HG03457 (cell line): Measurements from ENCODE around the gene KCNMB1.
A peak's percentile ranks its signal among the peaks of the same experiment; 100 is the strongest.

ENCODE experiments used
- ATAC-seq: cut with Tn5 transposase; IDR thresholded peaks from one replicate; pipeline ENCODE4 v1.9.1; 2021; ENCODE audit warnings: moderate number of reproducible peaks; ENCODE audit not compliant: unreplicated experiment

Gene KCNMB1

GRCh38 chr5:170345971-170346370 is 43.2 kb downstream of the KCNMB1 start:
- no peak for ATAC-seq

- ATAC-seq: no peak
Measured at GRCh38 chr5:170343177-170343576, 46.0 kb downstream of the KCNMB1 start.

GRCh38 chr5:170342153-170342725 is 46.9 kb downstream of the KCNMB1 start:
- no peak for ATAC-seq

- no peak for ATAC-seq
Measured at GRCh38 chr5:170341545-170341944, 47.6 kb downstream of the KCNMB1 start.

GRCh38 chr5:170339780-170340167 is 49.4 kb downstream of the KCNMB1 start:
- ATAC-seq: no peak

GRCh38 chr5:170338933-170339779 is 50.0 kb downstream of the KCNMB1 start:
- peak; percentile 56 for ATAC-seq

- no peak for ATAC-seq
Measured at GRCh38 chr5:170338291-170338690, 50.9 kb downstream of the KCNMB1 start.

GRCh38 chr5:170337045-170337733 is 52.0 kb downstream of the KCNMB1 start:
- ATAC-seq: no peak

- no peak for ATAC-seq
Measured at GRCh38 chr5:170336065-170336464, 53.1 kb downstream of the KCNMB1 start.

GRCh38 chr5:170334626-170335025 is 54.5 kb downstream of the KCNMB1 start:
- no peak for ATAC-seq

GRCh38 chr5:170333161-170333910 is 55.8 kb downstream of the KCNMB1 start:
- no peak for ATAC-seq

- ATAC-seq: no peak
Measured at GRCh38 chr5:170332058-170332457, 57.1 kb downstream of the KCNMB1 start.

GRCh38 chr5:170330568-170331054 is 58.6 kb downstream of the KCNMB1 start:
- ATAC-seq: no peak

GRCh38 chr5:170329524-170329923 is 59.6 kb downstream of the KCNMB1 start:
- no peak for ATAC-seq

- ATAC-seq: no peak
Measured at GRCh38 chr5:170327829-170328228, 61.3 kb downstream of the KCNMB1 start.

GRCh38 chr5:170327168-170327567 is 62.0 kb downstream of the KCNMB1 start:
- ATAC-seq: no peak
